Cortex of kidney (tissue), 1 donor: ENCODE data around the gene UHRF1.
"Not testable (repeated sequence)": the region's sequence is repeated elsewhere in the genome, so short reads cannot be mapped to it uniquely, and the experiment has no call there.

Experiments
- DNase-seq: peaks from one replicate; lab custom pipeline; 2025; lab: John Stamatoyannopoulos, UW

The UHRF1 gene

DNA sequence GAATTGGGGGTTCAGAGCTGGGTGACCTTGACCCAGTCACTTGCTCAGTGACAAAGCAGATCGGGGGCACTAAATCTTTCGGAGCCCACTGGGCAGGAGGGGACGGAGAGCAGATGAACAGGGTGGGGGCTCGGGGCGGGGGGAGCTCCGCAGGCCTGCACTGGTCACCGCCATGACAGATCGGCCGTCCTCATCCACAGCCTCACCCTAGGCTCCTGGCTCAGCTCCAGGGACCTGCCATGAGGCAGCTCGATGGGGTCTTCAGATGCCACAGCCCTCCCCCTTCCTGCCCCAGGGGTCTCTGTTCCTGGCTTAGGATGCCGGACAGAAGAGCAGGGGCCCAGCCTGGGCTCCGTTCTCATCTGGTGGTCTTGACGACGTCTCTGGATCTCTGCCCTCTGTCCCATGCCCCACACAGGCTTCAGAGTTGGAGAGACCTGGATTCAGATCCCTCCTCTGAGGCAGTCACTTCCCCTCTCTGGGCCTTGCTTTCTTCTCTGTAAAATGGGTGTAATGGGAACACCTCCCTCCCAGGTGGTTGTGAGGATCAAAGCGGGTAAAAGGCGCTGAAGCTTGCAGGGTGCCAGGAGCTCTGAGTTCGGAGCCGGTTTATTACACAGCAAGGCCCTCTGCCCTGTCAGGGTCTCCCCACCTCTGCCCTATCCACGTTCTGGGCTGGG is 62.7 kb downstream of the UHRF1 start:
- no peak for DNase-seq

DNA sequence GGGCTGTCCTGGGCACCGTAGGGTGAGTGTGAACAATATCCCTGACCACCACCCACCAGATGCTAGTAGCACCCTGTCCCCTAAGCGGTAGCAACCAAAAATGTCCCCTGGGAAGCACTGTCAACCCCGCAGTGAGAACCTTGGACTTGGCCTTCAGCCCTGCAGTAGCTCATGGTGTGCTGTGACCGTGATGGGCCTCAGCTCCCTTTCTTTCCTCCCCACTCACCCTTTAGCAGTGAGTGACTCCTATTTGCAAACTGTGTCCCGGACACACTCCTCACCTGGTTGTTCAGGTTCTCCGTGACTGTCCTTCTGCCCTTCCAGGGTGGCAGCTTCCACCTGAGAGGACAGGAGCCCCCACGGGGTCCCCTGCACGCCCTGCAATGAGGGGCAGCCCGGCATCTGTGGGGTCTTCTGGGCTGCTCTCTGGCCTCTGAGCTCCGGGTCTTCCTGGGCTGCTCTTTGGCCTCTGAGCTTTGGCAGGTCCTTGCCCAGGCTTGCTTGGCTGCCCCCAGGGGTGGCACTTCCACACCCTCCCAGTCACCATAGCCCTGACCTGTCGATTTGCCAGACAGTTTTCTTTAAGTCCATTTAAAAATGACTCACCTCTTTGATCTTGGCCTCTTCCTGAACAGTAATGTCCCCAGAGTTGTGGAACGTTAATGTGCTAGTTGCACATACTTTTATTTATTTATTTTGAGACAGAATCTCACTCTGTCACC is 63.4 kb downstream of the UHRF1 start:
- DNase-seq, result no peak

GRCh38 chr19:4974880-4975469 is 65.7 kb downstream of the UHRF1 start:
- no peak for DNase-seq

- DNase-seq, result not testable (repeated sequence)
Observed at GRCh38 chr19:4975601-4976000, 66.3 kb downstream of the UHRF1 start.

- no peak for DNase-seq
Observed at GRCh38 chr19:4976401-4977298, 67.3 kb downstream of the UHRF1 start.

DNA sequence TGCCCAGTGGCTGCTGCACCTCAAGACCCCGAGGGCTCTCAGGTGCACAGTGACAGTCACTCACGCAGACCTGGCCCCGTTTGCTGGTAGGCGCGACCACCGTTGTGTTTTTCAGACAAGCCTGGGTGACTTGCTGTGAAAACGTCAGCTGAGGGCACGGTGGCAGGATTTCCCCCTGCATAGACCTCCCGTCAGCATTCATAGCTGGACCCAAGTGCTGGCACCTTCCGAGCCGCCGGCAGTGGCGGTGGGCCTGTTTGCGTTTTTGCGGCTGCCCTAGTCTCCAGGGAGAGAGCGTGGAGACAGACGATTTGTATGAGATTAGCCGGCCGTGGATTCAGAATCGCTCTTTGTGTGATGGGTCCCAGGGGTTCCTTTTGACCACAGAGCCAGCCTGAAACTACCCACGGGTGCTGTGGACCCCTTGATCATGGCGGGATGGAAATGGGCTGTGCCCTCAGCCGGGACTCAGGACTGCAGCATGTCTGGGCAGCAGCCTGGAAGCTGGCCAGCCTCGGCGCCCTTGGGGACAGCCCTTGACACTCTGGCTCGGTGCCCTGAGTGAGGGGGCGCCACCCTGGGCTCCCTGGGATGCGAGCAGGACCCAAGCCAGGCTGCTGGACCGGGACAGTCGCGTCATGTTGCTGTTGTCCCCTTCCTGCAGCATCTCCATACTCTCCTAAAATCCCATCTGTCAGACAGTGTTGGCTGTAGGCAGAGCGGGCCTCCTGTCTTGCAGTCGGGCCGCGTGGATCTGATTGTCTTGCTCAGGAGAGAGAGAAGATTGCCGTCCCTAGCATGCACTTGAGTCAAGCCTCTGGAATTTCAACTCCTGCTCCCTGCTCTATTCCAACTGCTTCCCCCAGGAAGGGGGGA is 68.2 kb downstream of the UHRF1 start:
- no peak for DNase-seq

DNA sequence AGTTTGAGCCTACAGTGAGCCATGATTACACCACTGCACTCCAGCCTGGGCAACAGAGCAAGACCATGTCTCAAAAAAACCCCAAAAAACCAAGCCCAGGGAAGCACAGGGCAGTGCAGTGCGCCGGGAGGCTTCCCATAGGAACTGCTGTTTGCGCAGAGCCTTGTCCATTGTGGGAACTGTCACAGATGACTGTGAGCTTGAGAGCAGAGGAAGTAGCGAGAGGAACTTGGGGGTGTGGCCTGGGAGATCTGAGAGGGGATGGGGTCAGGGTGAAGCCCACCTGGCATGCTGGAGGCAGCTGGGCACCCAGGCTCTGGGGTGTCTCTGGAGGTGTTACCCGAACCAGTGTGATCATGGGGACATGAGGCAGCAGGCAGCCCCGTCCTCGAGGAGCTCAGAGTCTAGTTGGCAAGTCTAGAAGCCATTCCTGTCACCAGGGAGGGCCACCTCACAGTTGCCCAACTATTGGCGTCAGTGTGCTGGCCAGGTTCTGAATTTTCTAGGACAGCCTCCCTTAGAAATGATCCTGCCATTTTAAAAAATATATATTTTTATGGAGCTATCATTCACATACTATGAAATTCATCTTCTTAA is 70.0 kb downstream of the UHRF1 start:
- no peak for DNase-seq

- DNase-seq, result no peak
Observed at GRCh38 chr19:4980067-4980466, 70.8 kb downstream of the UHRF1 start.

DNA sequence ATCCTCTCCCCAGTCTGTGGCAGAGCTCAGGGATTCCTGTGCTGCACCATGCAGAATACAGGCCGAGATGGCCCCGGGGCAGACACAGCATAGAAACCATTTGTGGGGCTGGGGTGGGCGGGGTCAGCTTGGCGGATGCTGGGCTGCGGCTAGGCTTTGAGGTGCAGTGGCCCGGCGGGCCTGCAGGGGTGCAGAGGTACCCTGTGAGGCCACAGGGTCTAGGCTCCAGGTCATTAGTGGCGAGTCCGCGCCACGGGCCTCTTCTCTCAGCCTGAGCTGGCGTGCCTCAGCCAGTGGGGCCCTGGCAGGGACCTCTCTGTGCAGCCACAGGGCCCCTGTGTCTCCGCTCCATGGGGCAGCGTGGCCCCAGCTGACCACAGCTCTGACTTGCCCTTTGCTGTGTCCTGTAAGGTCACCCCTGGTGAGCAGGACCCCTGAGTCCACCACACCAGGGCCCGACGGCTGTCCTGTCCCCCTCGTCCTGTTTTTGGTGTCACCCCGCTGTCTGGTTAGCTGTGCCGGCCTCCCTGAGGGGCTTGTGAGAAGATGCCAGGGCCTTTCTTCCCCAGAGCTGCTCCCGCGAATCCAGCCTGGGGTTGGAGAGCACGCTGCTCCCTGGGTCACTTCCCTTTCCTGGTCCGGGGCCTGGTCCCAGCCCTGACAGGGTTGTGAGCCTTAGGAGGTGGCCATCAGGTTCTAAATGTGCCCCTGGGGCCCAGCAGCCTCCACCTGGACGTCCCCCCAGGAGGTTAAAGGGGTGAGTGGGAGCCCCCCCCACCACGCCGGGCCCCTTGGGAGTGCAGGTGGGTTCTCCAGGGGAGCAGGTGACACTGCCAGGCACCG is 71.8 kb downstream of the UHRF1 start:
- no peak for DNase-seq

DNA sequence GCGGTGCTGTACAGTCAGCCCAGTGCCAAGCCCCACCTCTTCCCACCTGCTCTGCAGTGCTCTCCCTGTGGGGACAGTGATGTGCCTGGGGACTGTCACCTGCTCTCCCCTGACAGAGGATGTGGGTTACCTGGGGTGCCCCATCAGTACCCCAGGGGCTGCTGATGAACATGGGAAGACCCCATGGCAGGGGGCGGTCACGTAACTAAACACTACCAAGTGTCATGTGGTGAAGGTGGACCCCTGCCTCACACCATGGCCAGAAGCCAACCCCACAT is 72.3 kb downstream of the UHRF1 start:
- no peak for DNase-seq

DNA sequence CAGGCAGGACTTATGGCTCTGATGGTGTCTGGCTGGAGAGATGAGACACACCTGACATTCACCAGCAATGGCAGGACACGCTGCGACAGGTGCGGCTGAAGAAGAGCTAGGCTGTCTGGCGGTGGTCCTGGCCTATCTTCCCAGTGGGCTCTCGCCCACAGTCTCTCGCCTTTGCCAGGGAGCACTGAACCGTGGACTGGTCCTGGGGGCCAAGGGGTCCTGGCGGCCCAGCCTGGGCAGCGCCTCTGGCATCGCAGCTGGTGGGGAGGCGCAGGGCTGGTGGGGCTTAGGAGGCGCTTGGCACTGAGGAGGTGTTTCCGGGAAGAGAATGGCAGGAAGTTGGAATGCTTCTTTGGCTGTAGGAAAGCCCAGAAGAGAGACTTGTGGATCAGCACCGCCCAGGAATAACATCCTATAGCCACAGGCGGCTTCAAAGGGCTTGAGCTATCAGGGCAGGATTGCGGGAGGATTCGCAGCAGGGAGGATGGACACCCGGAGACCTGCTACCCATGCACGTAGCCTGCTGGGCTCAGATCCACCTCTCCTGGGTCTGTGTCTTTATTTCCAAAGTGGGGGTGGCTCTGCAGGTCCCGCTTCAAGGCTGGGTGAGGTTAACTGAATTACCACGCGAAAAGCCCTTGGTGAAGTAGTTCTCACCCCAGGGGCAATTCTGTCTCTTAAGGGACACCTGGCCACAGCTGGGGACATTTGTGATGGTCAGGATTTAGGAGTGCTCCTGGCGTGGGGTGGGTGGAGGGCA is 74.2 kb downstream of the UHRF1 start:
- no peak for DNase-seq

DNA sequence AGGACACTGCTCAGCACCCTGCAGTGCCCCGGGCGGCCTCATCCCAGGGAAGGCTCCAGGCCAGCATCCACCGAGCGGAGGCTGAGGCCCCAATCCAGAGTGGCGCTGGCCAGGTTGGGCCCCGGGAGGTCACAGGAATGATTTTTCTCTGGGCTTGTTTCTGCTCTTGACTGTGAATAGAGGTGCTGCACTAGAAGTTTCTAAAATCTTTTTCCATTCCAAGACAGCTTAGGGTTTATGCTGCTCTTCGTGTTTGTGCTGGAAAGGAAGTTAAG is 74.7 kb downstream of the UHRF1 start:
- no peak for DNase-seq

DNA sequence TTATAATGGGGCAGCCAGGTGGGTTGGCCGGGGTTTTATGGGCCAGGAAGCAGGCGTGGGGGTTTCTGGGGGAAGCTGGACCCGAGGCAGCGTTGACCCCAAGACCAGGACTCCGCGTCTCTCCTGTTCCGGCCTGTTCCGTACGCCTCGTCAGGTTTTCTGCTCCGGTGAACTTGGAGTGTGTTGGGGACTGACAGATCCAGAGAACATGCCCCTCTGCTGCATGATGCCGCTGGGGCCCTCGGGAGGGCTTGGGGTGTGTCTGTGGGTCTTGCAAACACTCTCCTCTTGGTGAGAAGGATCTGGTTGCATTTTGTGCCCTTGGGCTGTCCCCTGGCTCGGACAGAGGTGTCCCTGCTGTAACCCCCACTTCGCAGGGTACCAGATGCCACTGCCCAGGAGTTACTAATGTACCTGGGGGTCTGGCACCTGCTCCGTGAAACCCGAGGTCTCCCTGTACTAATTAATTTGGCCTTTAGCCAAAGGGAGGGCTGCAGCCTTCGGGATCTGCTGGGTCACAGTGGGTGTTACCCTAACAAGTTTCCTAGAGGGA is 75.2 kb downstream of the UHRF1 start:
- no peak for DNase-seq

GRCh38 chr19:4985551-4985991 is 76.3 kb downstream of the UHRF1 start:
- no peak for DNase-seq

- no peak for DNase-seq
Observed at GRCh38 chr19:4986056-4986455, 76.8 kb downstream of the UHRF1 start.

DNA sequence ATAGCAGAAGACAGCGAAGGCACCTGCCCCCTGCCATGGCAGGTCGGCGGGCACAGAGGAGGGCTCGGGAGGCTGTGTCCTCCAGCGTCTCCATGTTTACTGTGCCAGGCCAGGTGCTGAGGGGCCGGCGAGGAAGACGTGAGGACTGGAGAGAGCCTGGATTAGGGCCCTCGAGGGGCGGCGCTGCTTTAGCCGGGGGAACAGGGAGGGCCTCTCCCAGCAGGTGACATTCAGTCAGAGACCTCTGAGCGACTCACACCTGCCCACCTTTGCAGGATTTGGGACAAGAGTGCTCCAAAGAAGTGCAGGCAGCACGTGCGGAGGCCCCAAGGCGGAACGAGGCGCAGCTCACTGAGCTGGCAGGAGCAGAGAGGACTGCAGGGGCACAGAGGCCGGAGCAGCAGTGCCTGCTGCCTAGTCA is 77.2 kb downstream of the UHRF1 start:
- no peak for DNase-seq

GRCh38 chr19:4987256-4987655 is 78.0 kb downstream of the UHRF1 start:
- DNase-seq, result no peak

DNA sequence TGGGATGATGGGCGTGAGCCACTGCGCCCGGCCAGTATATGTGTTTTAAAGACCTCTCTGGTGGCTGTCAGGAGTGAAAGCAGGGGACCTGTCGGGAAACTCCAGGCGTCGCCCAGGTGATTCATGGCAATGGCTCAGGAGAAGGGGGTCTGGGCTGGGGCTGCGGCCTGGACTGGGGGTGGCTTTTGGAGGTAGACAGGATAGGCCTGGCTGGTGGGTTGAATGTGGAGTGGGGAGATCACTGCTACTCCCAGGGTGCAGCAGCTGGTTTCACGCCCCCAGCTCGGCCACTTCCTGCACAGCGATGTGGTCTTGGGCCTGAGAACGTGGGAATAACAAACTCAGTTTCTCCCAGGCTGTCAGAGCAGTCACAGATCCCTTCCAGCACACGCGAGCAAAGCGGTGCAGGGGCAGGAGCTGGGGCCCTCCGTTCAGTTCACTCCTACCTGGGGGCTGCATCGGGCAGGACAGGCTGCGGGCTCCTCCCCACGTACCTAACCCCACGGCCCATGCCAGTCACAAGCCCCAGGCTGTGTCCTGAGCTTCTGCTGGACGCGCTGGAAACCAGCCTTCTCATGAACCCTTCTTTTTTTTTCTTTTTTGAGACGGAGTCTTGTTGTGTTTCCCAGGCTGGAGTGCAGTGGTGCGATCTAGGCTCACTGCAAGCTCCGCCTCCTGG is 78.5 kb downstream of the UHRF1 start:
- no peak for DNase-seq

GRCh38 chr19:4988770-4989251 is 79.5 kb downstream of the UHRF1 start:
- DNase-seq, result no peak
